ENCODE data around the gene MYEF2.
A peak's percentile ranks its signal among the peaks of the same experiment; 100 is the strongest.

MYEF2 gene

DNA sequence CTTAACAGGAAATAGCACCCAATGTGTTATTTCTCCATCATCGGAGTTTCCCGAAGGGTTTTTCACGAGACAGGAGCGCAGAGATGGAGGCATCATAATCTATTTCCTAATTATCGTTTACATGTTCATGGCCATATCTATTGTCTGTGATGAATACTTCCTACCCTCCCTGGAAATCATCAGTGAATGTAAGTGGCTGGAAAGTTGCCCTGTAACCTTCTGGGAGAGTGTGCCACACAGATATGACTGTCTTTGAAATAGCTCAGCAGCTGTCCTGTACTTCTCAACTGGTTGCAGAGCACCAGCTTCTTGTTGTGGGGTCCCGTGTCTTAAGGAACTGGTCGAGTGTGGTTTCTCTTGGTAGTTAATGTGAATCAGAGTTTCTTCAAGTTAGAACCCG is 56.2 kb downstream of the MYEF2 start:
- TF ChIP-seq CTCF (IDR thresholded peaks at IDR 0.05; ENCODE audit: low read depth, low read length, missing control alignments): no peak
- in situ Hi-C loops (cut with HindIII; ENCODE audit: low pct_ligation_motif_present, low sequenced_read_pairs): no loop called here
- Histone ChIP-seq H3K27ac (no peak overlapping the region), H3K27me3 (replicated peaks) (no peaks in the 10 kb centered on the region), H3K4me3 (ENCODE audit: low read depth, low read length) (no peak overlapping the region), H3K36me3 (replicated peaks) (no peaks in the 10 kb centered on the region)
- DNase-seq: no peak

DNA sequence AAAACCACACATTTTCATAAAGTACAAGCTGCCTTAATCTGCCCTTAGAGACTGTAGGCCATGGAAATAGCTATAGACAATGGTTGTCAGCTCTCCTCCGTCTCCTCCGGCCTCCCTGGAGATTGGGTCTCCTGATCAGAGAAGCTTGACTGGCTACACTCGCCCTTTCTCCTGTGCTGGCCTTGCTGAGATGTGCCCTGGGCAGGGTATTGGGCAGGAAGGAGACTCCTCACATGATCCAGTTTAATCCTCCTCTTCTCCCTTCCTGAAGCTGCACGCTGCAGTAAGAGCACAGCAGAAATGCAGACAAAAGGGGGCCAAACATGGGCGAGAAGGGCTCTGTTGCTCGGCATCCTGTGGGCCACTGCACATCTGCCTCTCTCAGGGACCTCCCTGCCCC is 57.4 kb downstream of the MYEF2 start, which contains the start of gene SLC24A5:
Gene SLC24A5 (plus strand): TSS at position 246 of the 400 bp plus-strand sequence. CDS start 55 bp downstream, at position 301.
- Histone ChIP-seq H3K36me3 (replicated peaks) (no peaks in the 10 kb centered on the region), H3K27me3 (replicated peaks) (no peaks in the 10 kb centered on the region), H3K27ac (no peak within 1 kb of the TSS), H3K4me3 (ENCODE audit: low read depth, low read length) (no peak within 1 kb of the TSS)
- in situ Hi-C loops (cut with HindIII; ENCODE audit: low pct_ligation_motif_present, low sequenced_read_pairs): no loop called here
- TF ChIP-seq CTCF (IDR thresholded peaks at IDR 0.05; ENCODE audit: low read depth, low read length, missing control alignments): no peak
- DNase-seq: no peak

DNA sequence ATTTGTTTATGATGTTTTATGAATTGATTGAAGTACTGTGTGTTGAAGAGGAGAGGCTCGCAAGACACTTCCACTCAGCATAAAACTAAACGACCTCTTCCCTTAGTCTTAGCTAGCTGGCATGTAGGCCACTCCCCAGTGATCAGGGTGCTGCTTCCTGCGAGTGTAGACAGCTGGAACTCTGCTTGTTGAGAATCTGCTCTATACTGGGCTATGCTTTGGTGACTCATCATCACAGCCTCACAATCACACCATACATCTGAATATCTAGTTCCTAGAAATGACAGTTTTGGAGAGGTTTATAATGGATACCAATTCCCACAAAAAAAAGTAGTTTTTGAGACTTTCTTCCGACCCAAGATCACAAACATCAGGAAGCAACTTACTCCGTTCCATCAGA is 58.8 kb downstream of the MYEF2 start:
- peak; percentile 15 for DNase-seq
- in situ Hi-C loops (cut with HindIII; ENCODE audit: low pct_ligation_motif_present, low sequenced_read_pairs): no loop called here
- Histone ChIP-seq H3K27ac (no peak overlapping the region), H3K36me3 (replicated peaks) (no peaks in the 10 kb centered on the region), H3K4me3 (ENCODE audit: low read depth, low read length) (no peak overlapping the region), H3K27me3 (replicated peaks) (no peaks in the 10 kb centered on the region)
- no peak for TF ChIP-seq CTCF (IDR thresholded peaks at IDR 0.05; ENCODE audit: low read depth, low read length, missing control alignments)

DNA sequence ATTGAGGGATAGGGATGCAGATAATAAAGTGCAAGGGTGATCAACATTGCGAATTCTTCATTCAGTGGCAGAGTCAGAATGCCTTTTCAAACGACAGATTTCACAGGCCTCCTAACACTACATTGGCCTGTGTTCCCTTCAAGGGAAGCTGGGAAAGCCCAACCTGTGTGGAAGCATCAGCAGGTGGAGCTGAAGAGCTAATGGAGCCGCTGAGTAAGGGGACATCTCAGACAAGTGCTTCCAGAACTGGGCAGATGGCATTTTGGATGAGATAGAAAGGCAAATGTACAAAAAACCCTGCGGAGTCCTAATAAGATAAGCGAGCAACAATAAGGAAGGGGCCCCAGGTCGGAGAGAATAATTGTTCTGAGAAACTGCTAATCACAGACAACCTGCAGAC is 65.9 kb downstream of the MYEF2 start:
- peak; percentile 83 for TF ChIP-seq CTCF (IDR thresholded peaks at IDR 0.05; ENCODE audit: low read depth, low read length, missing control alignments)
- in situ Hi-C loops (cut with HindIII; ENCODE audit: low pct_ligation_motif_present, low sequenced_read_pairs): no loop called here
- Histone ChIP-seq H3K4me3 (ENCODE audit: low read depth, low read length) (no peak overlapping the region), H3K27ac (no peak overlapping the region), H3K36me3 (replicated peaks) (no peaks in the 10 kb centered on the region), H3K27me3 (replicated peaks) (no peaks in the 10 kb centered on the region)
- DNase-seq: no peak

DNA sequence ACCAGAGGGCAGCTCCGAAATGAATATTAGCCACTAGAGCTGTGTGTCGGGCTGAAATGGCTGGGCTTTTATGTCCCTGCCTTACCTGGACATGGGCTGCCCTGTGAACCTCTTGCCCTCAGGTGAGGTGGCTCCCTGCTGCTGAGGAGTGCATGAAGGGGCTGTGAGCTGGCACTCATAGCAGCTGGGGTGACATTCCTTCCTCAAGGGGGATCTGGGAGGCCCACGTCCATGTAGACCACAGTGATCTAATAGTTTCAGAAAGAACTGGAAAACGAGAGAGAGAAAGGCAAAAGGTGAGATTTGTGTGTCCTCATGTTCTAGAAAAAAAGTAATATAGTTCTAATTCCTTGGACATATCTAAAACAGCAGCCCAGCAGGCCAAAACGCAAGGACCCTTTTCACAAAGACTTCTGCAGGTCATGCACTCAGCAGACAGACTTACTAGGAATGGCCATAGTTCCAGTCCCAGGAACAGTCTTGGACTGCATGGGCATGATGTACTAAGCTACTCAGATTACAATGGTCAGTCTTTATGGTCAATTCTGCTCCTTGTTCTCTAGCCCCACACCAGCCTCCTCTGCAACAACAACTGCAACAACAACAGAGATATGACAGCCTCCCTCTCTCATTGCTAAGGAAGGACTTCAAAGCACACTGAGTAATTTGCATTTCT is 68.1 kb downstream of the MYEF2 start:
- Histone ChIP-seq H3K27ac (no peak overlapping the region), H3K27me3 (replicated peaks) (no peaks in the 10 kb centered on the region), H3K4me3 (ENCODE audit: low read depth, low read length) (no peak overlapping the region), H3K36me3 (replicated peaks) (no peaks in the 10 kb centered on the region)
- in situ Hi-C loops (cut with HindIII; ENCODE audit: low pct_ligation_motif_present, low sequenced_read_pairs): no loop called here
- no peak for DNase-seq
- TF ChIP-seq CTCF (IDR thresholded peaks at IDR 0.05; ENCODE audit: low read depth, low read length, missing control alignments): peak; percentile 41

GRCh38 chr15:48109212-48109611 is 68.9 kb downstream of the MYEF2 start:
- no peak overlapping the region for H3K4me3 ChIP-seq (ENCODE audit: low read depth, low read length)
- no peak for TF ChIP-seq CTCF (IDR thresholded peaks at IDR 0.05; ENCODE audit: low read depth, low read length, missing control alignments)
- no peak for DNase-seq
- no peaks in the 10 kb centered on the region for H3K36me3 ChIP-seq (replicated peaks)
- H3K27ac ChIP-seq: no peak overlapping the region
- H3K27me3 ChIP-seq (replicated peaks): no peaks in the 10 kb centered on the region
- in situ Hi-C loops (cut with HindIII; ENCODE audit: low pct_ligation_motif_present, low sequenced_read_pairs): no loop called here

Data from brain microvascular endothelial cell (primary cell).